ENCODE measurements around the gene PLEKHM3. TPM values are rescaled to one million over a fixed set of nuclear protein-coding genes. Genes with fewer than 3 reads are reported as not detected.

PLEKHM3 gene
- total RNA-seq, 1 experiment from 2014 or later: 6.5 TPM

DNA sequence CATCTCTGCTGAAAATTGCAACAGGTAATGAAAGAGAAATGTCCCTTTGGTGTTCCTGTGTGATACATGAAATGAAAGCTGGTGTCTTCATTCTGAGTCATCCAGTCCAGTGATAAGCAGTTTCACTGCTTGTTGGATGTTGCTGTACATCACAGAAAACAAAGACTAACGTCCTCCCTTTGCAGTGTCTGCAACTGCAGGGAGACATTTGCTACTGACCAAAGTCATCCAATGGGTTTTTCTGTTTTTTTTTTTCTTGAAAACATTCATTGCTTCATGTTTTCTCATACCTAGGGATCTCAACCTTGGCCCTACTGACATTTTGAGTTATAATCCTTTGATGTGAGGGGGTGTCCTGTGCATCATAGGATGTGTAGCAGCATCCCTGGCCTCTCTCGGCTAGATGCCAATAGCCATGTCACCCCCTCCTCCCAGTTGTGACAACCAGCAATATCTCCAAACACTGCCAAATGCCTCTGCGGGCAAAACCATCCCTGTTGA, 192.0 kb downstream of the PLEKHM3 start:
- TF ChIP-seq, protein P1, sequence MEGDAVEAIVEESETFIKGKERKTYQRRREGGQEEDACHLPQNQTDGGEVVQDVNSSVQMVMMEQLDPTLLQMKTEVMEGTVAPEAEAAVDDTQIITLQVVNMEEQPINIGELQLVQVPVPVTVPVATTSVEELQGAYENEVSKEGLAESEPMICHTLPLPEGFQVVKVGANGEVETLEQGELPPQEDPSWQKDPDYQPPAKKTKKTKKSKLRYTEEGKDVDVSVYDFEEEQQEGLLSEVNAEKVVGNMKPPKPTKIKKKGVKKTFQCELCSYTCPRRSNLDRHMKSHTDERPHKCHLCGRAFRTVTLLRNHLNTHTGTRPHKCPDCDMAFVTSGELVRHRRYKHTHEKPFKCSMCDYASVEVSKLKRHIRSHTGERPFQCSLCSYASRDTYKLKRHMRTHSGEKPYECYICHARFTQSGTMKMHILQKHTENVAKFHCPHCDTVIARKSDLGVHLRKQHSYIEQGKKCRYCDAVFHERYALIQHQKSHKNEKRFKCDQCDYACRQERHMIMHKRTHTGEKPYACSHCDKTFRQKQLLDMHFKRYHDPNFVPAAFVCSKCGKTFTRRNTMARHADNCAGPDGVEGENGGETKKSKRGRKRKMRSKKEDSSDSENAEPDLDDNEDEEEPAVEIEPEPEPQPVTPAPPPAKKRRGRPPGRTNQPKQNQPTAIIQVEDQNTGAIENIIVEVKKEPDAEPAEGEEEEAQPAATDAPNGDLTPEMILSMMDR (conservative IDR thresholded peaks at IDR 0.05; ENCODE audit: low read depth, low read length): no peak
- TF ChIP-seq EZH2 (IDR thresholded peaks at IDR 0.05; ENCODE audit: borderline replicate concordance, low read depth, low read length, poor library complexity, severe bottlenecking): no peak
- no peaks in the 10 kb centered on the region for H3K9me3 ChIP-seq (ENCODE audit: low read depth, low read length, poor library complexity, severe bottlenecking)
- H3K4me1 ChIP-seq (ENCODE audit: insufficient read depth, low read length, poor library complexity, severe bottlenecking): no peaks in the 10 kb centered on the region
- H3K27me3 ChIP-seq (replicated peaks; ENCODE audit: insufficient read depth, low read depth, low read length, poor library complexity): no peaks in the 10 kb centered on the region
- no TSS peak for BruUV-seq (replicated peaks)
- ChIA-PET CTCF (no interaction called here), POLR2A (ENCODE audit: low non-redundant PET) (no interaction called here)
- DNase-seq (ENCODE audit: low spot score): no peak
- no peaks in the 10 kb centered on the region for H3K36me3 ChIP-seq (ENCODE audit: insufficient read depth, low read length, poor library complexity, severe bottlenecking)
- no peak overlapping the region for H3K27ac ChIP-seq (ENCODE audit: low read depth, low read length, poor library complexity, severe bottlenecking)
- intact Hi-C loops (cut with micrococcal nuclease; ENCODE audit: unreplicated experiment): no loop called here
- no peak overlapping the region for H3K4me3 ChIP-seq (ENCODE audit: low read depth, low read length, poor library complexity, severe bottlenecking)

GRCh38 chr2:207831584-207832248, 193.6 kb downstream of the PLEKHM3 start:
- ChIA-PET POLR2A (ENCODE audit: low non-redundant PET) (no interaction called here), CTCF (no interaction called here)
- Histone ChIP-seq H3K4me1 (ENCODE audit: insufficient read depth, low read length, poor library complexity, severe bottlenecking) (no peaks in the 10 kb centered on the region), H3K27me3 (replicated peaks; ENCODE audit: insufficient read depth, low read depth, low read length, poor library complexity) (no peaks in the 10 kb centered on the region), H3K36me3 (ENCODE audit: insufficient read depth, low read length, poor library complexity, severe bottlenecking) (no peaks in the 10 kb centered on the region), H3K27ac (ENCODE audit: low read depth, low read length, poor library complexity, severe bottlenecking) (no peak overlapping the region), H3K4me3 (ENCODE audit: low read depth, low read length, poor library complexity, severe bottlenecking) (no peak overlapping the region), H3K9me3 (ENCODE audit: low read depth, low read length, poor library complexity, severe bottlenecking) (no peaks in the 10 kb centered on the region)
- BruUV-seq (replicated peaks): no TSS peak
- intact Hi-C loops (cut with micrococcal nuclease; ENCODE audit: unreplicated experiment): no loop called here
- no peak for DNase-seq (ENCODE audit: low spot score)
- TF ChIP-seq EZH2 (IDR thresholded peaks at IDR 0.05; ENCODE audit: borderline replicate concordance, low read depth, low read length, poor library complexity, severe bottlenecking): no peak
- TF ChIP-seq, protein P1 (conservative IDR thresholded peaks at IDR 0.05; ENCODE audit: low read depth, low read length): no peak

GRCh38 chr2:207830778-207831438, 194.4 kb downstream of the PLEKHM3 start:
- no peak for DNase-seq (ENCODE audit: low spot score)
- intact Hi-C loops (cut with micrococcal nuclease; ENCODE audit: unreplicated experiment): no loop called here
- no peaks in the 10 kb centered on the region for H3K9me3 ChIP-seq (ENCODE audit: low read depth, low read length, poor library complexity, severe bottlenecking)
- H3K4me3 ChIP-seq (ENCODE audit: low read depth, low read length, poor library complexity, severe bottlenecking): no peak overlapping the region
- H3K27ac ChIP-seq (ENCODE audit: low read depth, low read length, poor library complexity, severe bottlenecking): no peak overlapping the region
- ChIA-PET CTCF (no interaction called here), POLR2A (ENCODE audit: low non-redundant PET) (no interaction called here)
- H3K4me1 ChIP-seq (ENCODE audit: insufficient read depth, low read length, poor library complexity, severe bottlenecking): no peaks in the 10 kb centered on the region
- H3K27me3 ChIP-seq (replicated peaks; ENCODE audit: insufficient read depth, low read depth, low read length, poor library complexity): no peaks in the 10 kb centered on the region
- TF ChIP-seq, protein P1 (conservative IDR thresholded peaks at IDR 0.05; ENCODE audit: low read depth, low read length): no peak
- TF ChIP-seq EZH2 (IDR thresholded peaks at IDR 0.05; ENCODE audit: borderline replicate concordance, low read depth, low read length, poor library complexity, severe bottlenecking): no peak
- H3K36me3 ChIP-seq (ENCODE audit: insufficient read depth, low read length, poor library complexity, severe bottlenecking): no peaks in the 10 kb centered on the region
- no TSS peak for BruUV-seq (replicated peaks)

Data from A673 (cell line).